ENCODE results near the gene CHDH. TPM values are rescaled to one million over a fixed set of nuclear protein-coding genes. Genes with fewer than 3 reads are reported as not detected.

Gene CHDH
- total and polyA plus RNA-seq, 2 donors (not counting 1 experiment from before 2014, with no cell fraction given), result 0.03 to 0.37 TPM

DNA sequence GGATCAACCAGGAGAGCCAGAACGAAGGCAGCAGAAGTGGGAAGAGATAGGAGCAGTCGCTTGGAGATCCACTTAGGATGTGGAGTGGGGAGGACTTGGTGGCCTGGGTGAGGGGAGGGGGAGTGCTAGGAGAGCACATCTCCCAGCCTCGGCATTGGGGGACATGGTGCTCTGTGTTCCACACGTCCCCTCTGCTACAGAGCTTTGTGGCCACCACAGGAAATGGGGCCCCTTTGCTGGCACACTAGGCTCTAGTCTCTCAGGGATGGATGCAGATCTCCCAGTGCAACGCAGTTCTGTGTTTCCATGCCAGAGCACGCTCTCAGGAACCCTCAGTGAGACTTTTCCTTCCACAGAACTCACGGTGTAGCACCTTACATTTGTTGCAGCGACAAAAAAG is 68.8 kb downstream of the CHDH start:
- POLR2A ChIA-PET, result no interaction called here
- H3K9me3 Mint-ChIP-seq (ENCODE audit: insufficient read depth), result no peaks in the 10 kb centered on the region
- no peaks in the 10 kb centered on the region for H3K79me2 ChIP-seq (ENCODE audit: control insufficient read depth, insufficient read depth, low read length)

DNA sequence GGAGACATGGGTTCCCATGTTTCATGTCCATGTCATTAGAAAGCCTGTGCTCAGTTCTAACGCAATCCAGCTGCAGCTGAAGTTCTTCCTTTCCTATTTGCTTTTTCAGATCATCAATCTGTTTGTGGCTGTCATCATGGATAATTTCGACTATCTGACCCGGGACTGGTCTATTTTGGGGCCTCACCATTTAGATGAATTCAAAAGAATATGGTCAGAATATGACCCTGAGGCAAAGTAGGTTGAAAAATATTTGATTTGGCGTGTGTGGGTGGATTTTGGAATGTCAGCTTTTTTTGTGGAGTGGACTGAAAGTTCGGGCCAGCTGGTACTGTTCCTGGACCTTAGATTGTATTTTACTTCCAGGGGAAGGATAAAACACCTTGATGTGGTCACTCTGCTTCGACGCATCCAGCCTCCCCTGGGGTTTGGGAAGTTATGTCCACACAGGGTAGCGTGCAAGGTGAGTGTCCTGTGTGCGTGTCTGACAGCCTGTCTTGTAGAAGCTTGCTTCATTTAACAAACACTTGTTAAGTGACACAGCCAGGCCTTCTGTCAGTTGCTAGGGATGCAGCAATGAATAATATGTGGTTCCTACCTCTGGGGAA is 69.6 kb downstream of the CHDH start:
- no peak overlapping the region for H3K4me3 Mint-ChIP-seq
- no peaks in the 10 kb centered on the region for H3K9me3 Mint-ChIP-seq (ENCODE audit: insufficient read depth)
- intact Hi-C loops (cut with micrococcal nuclease), result no loop called here
- no peak overlapping the region for H3K4me3 ChIP-seq (ENCODE audit: control extremely low read depth in 1 of 5, extremely low read depth in 1 of 5, insufficient read depth in 1 of 5, low read depth in 2 of 5, low read length in 4 of 5)
- H3K27me3 ChIP-seq (replicated peaks in 1 of 4; ENCODE audit: control extremely low read depth in 1 of 4, control insufficient read depth in 3 of 4, insufficient read depth in 4 of 4, low read length in 3 of 4), result no peaks in the 10 kb centered on the region
- H3K4me2 ChIP-seq (replicated peaks; ENCODE audit: low read depth, low read length, poor library complexity, severe bottlenecking), result no peak overlapping the region
- WGBS (ENCODE audit: insufficient coverage), result 95% methylated on average over 8 of the region's 9 CpGs
- peaks cover 0 to 7% of the 10 kb centered on the region in 2 donors for H3K4me1 ChIP-seq (ENCODE audit: control insufficient read depth in 2 of 2, insufficient read depth in 2 of 2, low read length in 2 of 2)
- H3K9me3 ChIP-seq (ENCODE audit: control extremely low read depth in 1 of 3, control insufficient read depth in 2 of 3, insufficient read depth in 1 of 3, low read length in 2 of 3), result no peaks in the 10 kb centered on the region
- peaks cover 13% of the 10 kb centered on the region for H3K4me1 Mint-ChIP-seq
- ATAC-seq (ENCODE audit: low read depth) (no peak), DNase-seq (no peak)
- no peak overlapping the region for H3K27ac ChIP-seq (ENCODE audit: low read length in 2 of 2)
- H2AFZ ChIP-seq (ENCODE audit: insufficient read depth, low read depth, low read length, poor library complexity, severe bottlenecking), result no peak overlapping the region
- H3K9ac ChIP-seq (ENCODE audit: low read length), result no peak overlapping the region
- POLR2A ChIA-PET, result no interaction called here
- H4K20me1 ChIP-seq (ENCODE audit: control insufficient read depth, insufficient read depth, low read length, poor library complexity, severe bottlenecking), result no peaks in the 10 kb centered on the region
- no peaks in the 10 kb centered on the region for H3K27me3 Mint-ChIP-seq
- H3K27ac Mint-ChIP-seq, result no peak overlapping the region
- no peaks in the 10 kb centered on the region for H3K36me3 ChIP-seq (replicated peaks in 1 of 2; ENCODE audit: control extremely low read depth in 1 of 2, control insufficient read depth in 1 of 2, extremely low read depth in 1 of 2, insufficient read depth in 2 of 2, low read length in 1 of 2)
- no peaks in the 10 kb centered on the region for H3K79me2 ChIP-seq (ENCODE audit: control insufficient read depth, insufficient read depth, low read length)
- TF ChIP-seq EZH2 (IDR thresholded peaks at IDR 0.05; ENCODE audit: borderline replicate concordance, insufficient read depth, low read depth, low read length, poor library complexity, severe bottlenecking) (no peak), CTCF (IDR thresholded peaks at IDR 0.05) (no peak)
- CTCF ChIA-PET, result interaction anchor here (1.6 kb wide), 1 partner anchor 66 kb away, joined by 3 read pairs; no protein-coding TSS in a partner anchor

More for the DNA sequence above, 68.8 kb downstream of the CHDH start:
- no peak for TF ChIP-seq EZH2 (IDR thresholded peaks at IDR 0.05; ENCODE audit: borderline replicate concordance, insufficient read depth, low read depth, low read length, poor library complexity, severe bottlenecking)
- no peak for TF ChIP-seq CTCF (IDR thresholded peaks at IDR 0.05)
- Mint-ChIP-seq H3K4me3 (no peak overlapping the region), H3K27ac (no peak overlapping the region), H3K4me1 (peaks cover 13% of the 10 kb centered on the region), H3K27me3 (no peaks in the 10 kb centered on the region)
- peaks cover 0 to 7% of the 10 kb centered on the region in 2 donors for H3K4me1 ChIP-seq (ENCODE audit: control insufficient read depth in 2 of 2, insufficient read depth in 2 of 2, low read length in 2 of 2)
- H3K36me3 ChIP-seq (replicated peaks in 1 of 2; ENCODE audit: control extremely low read depth in 1 of 2, control insufficient read depth in 1 of 2, extremely low read depth in 1 of 2, insufficient read depth in 2 of 2, low read length in 1 of 2), result no peaks in the 10 kb centered on the region
- no peaks in the 10 kb centered on the region for H3K9me3 ChIP-seq (ENCODE audit: control extremely low read depth in 1 of 3, control insufficient read depth in 2 of 3, insufficient read depth in 1 of 3, low read length in 2 of 3)
- H3K27me3 ChIP-seq (replicated peaks in 1 of 4; ENCODE audit: control extremely low read depth in 1 of 4, control insufficient read depth in 3 of 4, insufficient read depth in 4 of 4, low read length in 3 of 4), result no peaks in the 10 kb centered on the region
- intact Hi-C loops (cut with micrococcal nuclease), result no loop called here
- H3K4me2 ChIP-seq (replicated peaks; ENCODE audit: low read depth, low read length, poor library complexity, severe bottlenecking), result no peak overlapping the region
- no peak overlapping the region for H2AFZ ChIP-seq (ENCODE audit: insufficient read depth, low read depth, low read length, poor library complexity, severe bottlenecking)
- H3K9ac ChIP-seq (ENCODE audit: low read length), result no peak overlapping the region
- CTCF ChIA-PET, result no interaction called here
- H4K20me1 ChIP-seq (ENCODE audit: control insufficient read depth, insufficient read depth, low read length, poor library complexity, severe bottlenecking), result no peaks in the 10 kb centered on the region
- H3K4me3 ChIP-seq (ENCODE audit: control extremely low read depth in 1 of 5, extremely low read depth in 1 of 5, insufficient read depth in 1 of 5, low read depth in 2 of 5, low read length in 4 of 5), result no peak overlapping the region
- no peak for DNase-seq
- 49% methylated on average over 7 of the region's 8 CpGs for WGBS (ENCODE audit: insufficient coverage)
- H3K27ac ChIP-seq (ENCODE audit: low read length in 2 of 2), result no peak overlapping the region
- no peak for ATAC-seq (ENCODE audit: low read depth)

Measured in B cell (primary cell).